ENCODE data around the gene CCDC192.

- TF ChIP-seq CTCF (IDR thresholded peaks at IDR 0.05) (no peak), ZFX (IDR thresholded peaks at IDR 0.05; ENCODE audit: borderline replicate concordance) (no peak)
Measured at GRCh38 chr5:127962491-127962890, 259.3 kb downstream of the CCDC192 start.
